HepG2 (cell line): ENCODE data around the gene HSD3B7. TPM values are rescaled to one million over a fixed set of nuclear protein-coding genes. Genes with fewer than 3 reads are reported as not detected.
A peak's percentile ranks its signal among the peaks of the same experiment; 100 is the strongest.

Experiments
- AGO1 ChIP-seq: fragments of 200-400 bp; formaldehyde crosslinking; IDR thresholded peaks from 2 replicates; pipeline ENCODE4 v1.6.1; 2017; ENCODE audit warnings: mild to moderate bottlenecking, low read depth, low read length, moderate library complexity; ENCODE audit not compliant: poor library complexity, severe bottlenecking
- AHDC1 ChIP-seq: sonication (generic); formaldehyde crosslinking; IDR thresholded peaks from 2 replicates; pipeline ENCODE4 v1.5.1; 2020; ENCODE audit warnings: mild to moderate bottlenecking, missing genetic modification reagents, borderline replicate concordance
- ARID2 ChIP-seq: sonication (generic); formaldehyde crosslinking; IDR thresholded peaks from 2 replicates; pipeline ENCODE4 v1.8.1; 2022; ENCODE audit warnings: mild to moderate bottlenecking, missing genetic modification reagents, borderline replicate concordance
- BRF2 ChIP-seq: sonication (generic); formaldehyde crosslinking; IDR thresholded peaks from 2 replicates; pipeline ENCODE4 v1.8.1; 2022; ENCODE audit warnings: mild to moderate bottlenecking, missing genetic modification reagents
- CCAR2 ChIP-seq: fragments of 200-400 bp; formaldehyde crosslinking; optimal IDR thresholded peaks from 2 replicates; pipeline ENCODE3; 2018; ENCODE audit warnings: low read depth, mild to moderate bottlenecking, low read length, moderate library complexity
- GTF3A ChIP-seq: sonication (generic); formaldehyde crosslinking; conservative IDR thresholded peaks from 2 replicates; pipeline ENCODE4 v1.4.0; 2020; ENCODE audit warnings: mild to moderate bottlenecking, missing genetic modification reagents
- KDM1A ChIP-seq: IDR thresholded peaks from 2 replicates; pipeline ENCODE4 v1.6.1; 2016; ENCODE audit warnings: missing compliant biosample characterization
- KDM5B ChIP-seq: sonication (generic); formaldehyde crosslinking; IDR thresholded peaks from 2 replicates; pipeline ENCODE4 v1.4.0; 2020; ENCODE audit warnings: missing genetic modification reagents, mild to moderate bottlenecking, borderline replicate concordance
- MXD4 ChIP-seq: IDR thresholded peaks from 2 replicates; pipeline ENCODE4 v1.6.1; 2016; ENCODE audit warnings: mild to moderate bottlenecking, missing biosample characterization, missing genetic modification reagents
- PAF1 ChIP-seq: IDR thresholded peaks from 2 replicates; pipeline ENCODE4 v1.6.1; 2016; ENCODE audit warnings: missing genetic modification reagents, missing compliant biosample characterization
- REXO4 ChIP-seq: sonication (generic); formaldehyde crosslinking; IDR thresholded peaks from 2 replicates; pipeline ENCODE4 v1.8.0; 2022; ENCODE audit warnings: missing genetic modification reagents, mild to moderate bottlenecking, borderline replicate concordance
- RFX1 ChIP-seq: fragments of 450-650 bp; IDR thresholded peaks from 2 replicates; pipeline ENCODE4 v1.6.1; 2017
- THAP7 ChIP-seq: sonication (generic); formaldehyde crosslinking; IDR thresholded peaks from 2 replicates; pipeline ENCODE4 v1.8.1; 2023; ENCODE audit warnings: mild to moderate bottlenecking, missing genetic modification reagents
- USF2 ChIP-seq, 2 experiments: sonication (generic) in 1 of 2; formaldehyde crosslinking in 1 of 2; IDR thresholded peaks; 2 replicates each; pipeline versions ENCODE4 v1.5.1 to v1.6.1; 2011 to 2020; ENCODE audit warnings: borderline replicate concordance in 1 of 2, low read depth in 1 of 2, low read length in 1 of 2, mild to moderate bottlenecking in 1 of 2, missing genetic modification reagents in 1 of 2, moderate library complexity in 1 of 2
- ZNF24 ChIP-seq: fragments of 450-650 bp; IDR thresholded peaks from 2 replicates; pipeline ENCODE4 v1.6.1; 2017; ENCODE audit warnings: antibody characterized with exemption, mild to moderate bottlenecking
- ZNF329 ChIP-seq: sonication (generic); formaldehyde crosslinking; IDR thresholded peaks from 2 replicates; pipeline ENCODE4 v1.9.0; 2021; ENCODE audit warnings: low read depth, mild to moderate bottlenecking, missing genetic modification reagents
- ZNF367 ChIP-seq: sonication (generic); formaldehyde crosslinking; IDR thresholded peaks from 2 replicates; pipeline ENCODE4 v1.4.0; 2020; ENCODE audit warnings: missing genetic modification reagents, borderline replicate concordance
- ZNF547 ChIP-seq: sonication (generic); formaldehyde crosslinking; IDR thresholded peaks from 2 replicates; pipeline ENCODE4 v1.5.1; 2020; ENCODE audit warnings: mild to moderate bottlenecking, missing genetic modification reagents
- ZNF747 ChIP-seq: sonication (generic); formaldehyde crosslinking; IDR thresholded peaks from 2 replicates; pipeline ENCODE4 v1.8.1; 2023; ENCODE audit warnings: missing genetic modification reagents, mild to moderate bottlenecking, borderline replicate concordance
- polyA plus RNA-seq, 8 experiments: library from polyadenylated mRNA; depleted of rRNA in 3 of 8; stranded (reverse) in 7 of 8; unstranded in 1 of 8; fragments of >200 nt; fragmentation: Illumina TruSeq in 4 of 8; extraction: Trizol in 4 of 8; gene quantifications; 2 replicates each; pipeline versions ENCODE4 v1.2.1 to v1.2.3, GENCODE V29; 2011 to 2016; ENCODE audit warnings: low read depth in 4 of 8, missing spikeins in 1 of 8, mixed read lengths in 1 of 8; ENCODE audit not compliant: insufficient read depth in 1 of 8
- total RNA-seq, 5 experiments: library from RNA; depleted of rRNA; stranded (reverse); fragments of >200 nt; fragmentation: Illumina TruSeq; extraction: Trizol; gene quantifications; 2 replicates each; pipeline ENCODE4 v1.2.3, GENCODE V29; 2016; ENCODE audit warnings: low read depth in 1 of 5

Gene HSD3B7
- total and polyA plus RNA-seq, 2 of the 13 experiments (the other 11 are each of a cell fraction or from before 2014, with no cell fraction given), result 32.9 to 69.7 TPM

GRCh38 chr16:30957456-30958174 is 27.4 kb upstream of the HSD3B7 start, which contains the start of gene SETD1A (continued):
- no peak for TF ChIP-seq USF2 (IDR thresholded peaks at IDR 0.05; ENCODE audit: low read depth, low read length)
- TF ChIP-seq USF2 (CRISPR knock-in tag; IDR thresholded peaks at IDR 0.05; ENCODE audit: borderline replicate concordance), result no peak; the same call in 1 of the 2 replicates
- TF ChIP-seq KDM5B, result peak; percentile 75; the same call in 1 of the 2 replicates
- TF ChIP-seq ZNF24, result peak; percentile 9; the same call in 1 of the 2 replicates
- TF ChIP-seq ZNF329, result peak; percentile 46; the same call in 1 of the 2 replicates
- peak; percentile 58 for TF ChIP-seq CCAR2
- TF ChIP-seq MXD4 (CRISPR knock-in tag), result peak; percentile 86
- TF ChIP-seq RFX1, result no peak
- TF ChIP-seq AGO1, result peak; percentile 89
- TF ChIP-seq THAP7 (CRISPR knock-in tag), result no peak
- TF ChIP-seq ZNF367 (CRISPR knock-in tag), result no peak; the same call in 1 of the 2 replicates
- TF ChIP-seq GTF3A (CRISPR knock-in tag), result 0 out of 2 replicates have a peak, but pooled peaks have one; percentile 70
- TF ChIP-seq REXO4 (CRISPR knock-in tag), result no peak
- TF ChIP-seq ZNF747, result no peak
- 0 out of 2 replicates have a peak, but pooled peaks have one; percentile 16 for TF ChIP-seq ZNF547
- TF ChIP-seq PAF1, result no peak
- peak; percentile 81; the same call in 1 of the 2 replicates for TF ChIP-seq BRF2
- TF ChIP-seq KDM1A (CRISPR knock-in tag), result 0 out of 2 replicates have a peak, but pooled peaks have one; percentile 11
- TF ChIP-seq AHDC1, result no peak
- no peak for TF ChIP-seq ARID2
